Dermis microvascular lymphatic vessel endothelial cell (primary cell): ENCODE measurements around the gene ANKMY1. TPM values are rescaled to one million over a fixed set of nuclear protein-coding genes. Genes with fewer than 3 reads are reported as not detected.

ENCODE experiments used
- DNase-seq, 2 donors: peaks; one replicate each; pipeline versions ENCODE4 v3.0.0 to v3.0.0-alpha.2; 2010; ENCODE audit warnings: low read depth in 2 of 2
- total RNA-seq: library from RNA; depleted of rRNA; stranded (reverse); fragments of >200 nt; gene quantifications from 2 replicates; pipeline ENCODE4 v1.2.1, GENCODE V29; 2014

ANKMY1 gene
- total RNA-seq, 1 donor from 2014 or later, result 3.2 TPM

- no peak for DNase-seq
Observed at GRCh38 chr2:240477916-240478315, 79.9 kb downstream of the ANKMY1 start.

- no peak for DNase-seq
Observed at GRCh38 chr2:240473211-240473610, 84.6 kb downstream of the ANKMY1 start.

DNA sequence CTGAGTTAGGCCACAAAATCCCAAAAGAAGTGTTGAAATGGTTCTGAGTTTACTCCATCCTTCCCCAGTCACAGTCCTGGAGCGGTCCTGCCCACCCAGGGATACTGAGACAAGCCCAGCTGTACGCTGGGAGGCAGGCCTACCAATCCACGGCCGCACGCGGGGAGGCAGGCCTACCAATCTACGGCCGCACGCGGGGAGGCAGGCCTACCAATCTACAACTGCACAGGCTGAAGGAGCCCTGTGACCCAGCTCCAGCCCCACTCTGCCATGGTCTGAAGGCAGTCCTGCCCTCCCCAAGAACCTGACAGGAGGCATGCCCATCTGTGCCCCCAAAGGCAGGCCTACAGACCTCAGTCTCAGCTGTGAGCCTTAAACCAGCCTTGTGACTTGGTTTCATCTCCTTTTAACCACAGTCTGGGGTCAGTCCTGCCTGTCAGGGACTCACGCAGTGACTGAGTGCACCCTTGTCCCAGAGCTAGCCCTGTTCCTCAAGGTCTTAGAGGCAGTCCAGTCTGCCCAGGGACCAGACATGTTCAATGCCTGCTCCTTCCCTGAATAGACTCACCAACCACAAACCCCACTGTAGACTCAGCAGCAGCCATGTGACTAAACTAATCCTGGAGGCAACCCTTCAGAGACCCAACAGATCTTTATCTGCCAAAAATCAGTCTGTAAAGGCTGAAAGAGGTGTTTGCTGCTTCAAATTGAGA is 85.6 kb downstream of the ANKMY1 start:
- no peak for DNase-seq

GRCh38 chr2:240469740-240470139 is 88.0 kb downstream of the ANKMY1 start:
- no peak for DNase-seq

- DNase-seq, result no peak
Observed at GRCh38 chr2:240469239-240469636, 88.5 kb downstream of the ANKMY1 start.

DNA sequence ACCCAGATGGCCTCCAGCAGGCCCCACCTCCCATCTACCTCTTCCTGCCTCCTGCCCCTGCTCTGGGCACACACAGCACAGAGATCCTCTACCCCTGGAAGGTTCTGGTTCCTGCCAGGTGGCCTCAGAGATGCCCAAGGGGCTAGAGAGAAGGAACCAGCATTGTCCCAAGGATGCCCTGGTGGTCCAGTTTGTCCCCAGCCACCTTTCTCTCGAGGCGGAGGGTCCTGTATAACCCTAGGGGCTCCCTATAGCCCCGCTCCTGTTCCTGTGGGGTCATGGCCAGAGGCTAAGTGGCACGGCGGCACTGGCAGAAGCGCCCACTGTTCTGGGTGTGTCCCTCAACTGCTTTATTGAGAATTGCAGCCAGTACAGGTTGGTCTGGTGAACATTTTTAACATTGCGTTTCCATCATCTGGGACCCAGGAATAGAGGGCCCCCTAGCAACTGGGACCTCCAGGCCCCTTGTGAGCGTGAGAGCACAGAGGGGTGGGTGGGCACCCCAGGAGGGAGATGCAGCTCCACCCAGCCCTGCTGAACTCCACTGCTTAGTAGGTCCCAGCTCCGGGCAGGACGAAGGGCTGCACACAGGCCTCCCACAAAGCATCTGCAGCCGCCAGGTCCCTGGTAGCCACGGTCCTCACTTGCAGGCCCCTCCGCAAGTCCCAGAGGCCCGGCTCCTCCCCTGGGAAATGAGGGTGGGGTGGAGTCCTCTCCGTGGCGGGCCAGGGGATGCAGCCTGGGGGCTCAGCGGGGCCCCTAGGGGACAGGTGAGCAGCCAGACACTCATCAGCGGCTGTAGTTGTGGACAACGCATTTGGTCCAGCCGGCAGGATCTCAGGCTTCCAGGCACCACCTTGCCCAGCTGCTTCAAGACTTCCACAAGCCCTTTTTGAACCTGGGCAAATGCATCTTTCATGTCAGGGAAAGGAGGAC is 89.2 kb downstream of the ANKMY1 start:
- no peak for DNase-seq

DNA sequence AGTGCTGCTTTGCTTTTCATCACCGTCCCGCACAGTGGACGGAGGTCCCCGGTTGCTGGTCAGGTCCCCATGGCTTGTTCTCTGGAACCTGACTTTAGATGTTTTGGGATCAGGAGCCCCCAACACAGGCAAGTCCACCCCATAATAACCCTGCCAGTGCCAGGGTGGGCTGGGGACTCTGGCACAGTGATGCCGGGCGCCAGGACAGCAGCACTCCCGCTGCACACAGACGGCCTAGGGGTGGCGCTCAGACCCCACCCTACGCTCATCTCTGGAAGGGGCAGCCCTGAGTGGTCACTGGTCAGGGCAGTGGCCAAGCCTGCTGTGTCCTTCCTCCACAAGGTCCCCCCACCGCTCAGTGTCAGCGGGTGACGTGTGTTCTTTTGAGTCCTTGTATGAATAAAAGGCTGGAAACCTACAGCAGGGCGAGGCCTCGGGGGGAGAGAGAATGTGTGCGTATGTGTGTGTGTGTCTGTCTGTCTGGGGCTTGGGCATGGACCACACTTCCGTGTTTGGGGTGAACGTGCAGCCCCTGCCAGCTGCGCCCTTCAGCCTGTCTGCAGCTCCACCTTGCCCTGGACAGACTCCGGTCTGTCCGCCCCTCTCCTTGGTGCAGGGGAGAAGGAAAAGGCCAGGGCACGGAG is 90.0 kb downstream of the ANKMY1 start:
- no peak for DNase-seq

- DNase-seq, result no peak
Observed at GRCh38 chr2:240467149-240467642, 90.6 kb downstream of the ANKMY1 start.

DNA sequence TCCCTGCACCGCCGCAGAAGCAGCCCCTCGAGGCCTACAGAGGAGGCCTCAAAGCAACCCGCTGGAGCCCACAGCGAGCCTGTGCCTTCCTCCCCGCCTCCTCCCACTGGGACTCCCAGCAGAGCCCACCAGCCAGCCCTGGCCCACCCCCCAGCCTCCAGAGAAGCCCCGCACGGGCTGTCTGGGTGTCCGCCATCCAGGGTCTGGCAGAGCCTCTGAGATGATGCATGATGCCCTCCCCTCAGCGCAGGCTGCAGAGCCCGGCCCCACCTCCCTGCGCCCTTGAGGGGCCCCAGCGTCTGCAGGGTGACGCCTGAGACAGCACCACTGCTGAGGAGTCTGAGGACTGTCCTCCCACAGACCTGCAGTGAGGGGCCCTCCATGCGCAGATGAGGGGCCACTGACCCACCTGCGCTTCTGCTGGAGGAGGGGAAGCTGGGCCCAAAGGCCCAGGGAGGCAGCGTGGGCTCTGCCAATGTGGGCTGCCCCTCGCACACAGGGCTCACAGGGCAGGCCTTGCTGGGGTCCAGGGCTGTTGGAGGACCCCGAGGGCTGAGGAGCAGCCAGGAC is 91.1 kb downstream of the ANKMY1 start:
- DNase-seq, result no peak

- DNase-seq, result no peak
Observed at GRCh38 chr2:240465765-240466578, 91.8 kb downstream of the ANKMY1 start.

DNA sequence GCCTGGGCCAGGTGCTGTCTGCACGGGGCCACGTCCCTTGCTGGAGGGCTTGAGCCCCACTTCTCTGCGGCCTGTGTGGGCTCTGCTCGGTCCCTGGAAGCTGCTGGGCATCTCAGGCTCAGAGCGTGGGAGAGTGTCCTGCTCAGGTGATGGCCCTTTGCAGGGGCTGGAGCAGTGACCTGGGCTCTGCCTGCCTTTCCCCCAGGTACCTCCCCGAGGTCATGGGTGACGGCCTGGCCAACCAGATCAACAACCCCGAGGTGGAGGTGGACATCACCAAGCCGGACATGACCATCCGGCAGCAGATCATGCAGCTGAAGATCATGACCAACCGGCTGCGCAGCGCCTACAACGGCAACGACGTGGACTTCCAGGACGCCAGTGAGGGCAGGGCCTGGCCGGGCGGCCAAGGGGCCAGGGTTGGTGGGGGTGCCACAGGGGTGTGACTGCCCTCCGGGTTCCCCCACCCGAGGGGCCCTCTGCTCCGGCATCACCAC is 92.5 kb downstream of the ANKMY1 start:
- no peak for DNase-seq

GRCh38 chr2:240464514-240465241 is 93.1 kb downstream of the ANKMY1 start:
- DNase-seq, result no peak

GRCh38 chr2:240463866-240464481 is 93.8 kb downstream of the ANKMY1 start:
- DNase-seq, result no peak

DNA sequence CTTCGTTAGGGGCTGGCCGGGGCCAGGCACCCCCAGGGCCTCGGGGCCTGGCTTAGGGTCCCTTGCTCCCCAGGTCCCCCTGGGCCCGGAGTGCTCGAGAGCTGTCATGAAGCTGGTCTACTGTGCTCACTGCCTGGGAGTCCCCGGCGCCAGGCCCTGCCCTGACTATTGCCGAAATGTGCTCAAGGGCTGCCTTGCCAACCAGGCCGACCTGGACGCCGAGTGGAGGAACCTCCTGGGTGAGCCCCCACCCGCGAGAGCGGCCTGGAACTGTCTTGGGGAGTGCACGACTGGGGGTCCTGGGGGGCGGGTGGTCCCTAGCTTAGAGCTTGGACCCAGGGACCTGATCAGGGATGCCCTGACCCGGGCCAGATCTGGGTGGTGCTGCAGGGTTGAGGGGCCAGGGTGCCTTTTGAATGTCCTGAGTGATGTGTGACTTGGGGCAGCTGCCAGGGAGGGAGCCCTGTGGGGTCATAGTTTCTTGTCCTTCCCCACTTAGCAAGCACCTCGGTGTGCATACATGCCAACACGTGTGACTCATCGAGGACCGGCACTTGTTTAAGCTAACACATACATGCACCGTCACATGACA is 94.4 kb downstream of the ANKMY1 start:
- no peak for DNase-seq

- no peak for DNase-seq
Observed at GRCh38 chr2:240462707-240463273, 95.0 kb downstream of the ANKMY1 start.

DNA sequence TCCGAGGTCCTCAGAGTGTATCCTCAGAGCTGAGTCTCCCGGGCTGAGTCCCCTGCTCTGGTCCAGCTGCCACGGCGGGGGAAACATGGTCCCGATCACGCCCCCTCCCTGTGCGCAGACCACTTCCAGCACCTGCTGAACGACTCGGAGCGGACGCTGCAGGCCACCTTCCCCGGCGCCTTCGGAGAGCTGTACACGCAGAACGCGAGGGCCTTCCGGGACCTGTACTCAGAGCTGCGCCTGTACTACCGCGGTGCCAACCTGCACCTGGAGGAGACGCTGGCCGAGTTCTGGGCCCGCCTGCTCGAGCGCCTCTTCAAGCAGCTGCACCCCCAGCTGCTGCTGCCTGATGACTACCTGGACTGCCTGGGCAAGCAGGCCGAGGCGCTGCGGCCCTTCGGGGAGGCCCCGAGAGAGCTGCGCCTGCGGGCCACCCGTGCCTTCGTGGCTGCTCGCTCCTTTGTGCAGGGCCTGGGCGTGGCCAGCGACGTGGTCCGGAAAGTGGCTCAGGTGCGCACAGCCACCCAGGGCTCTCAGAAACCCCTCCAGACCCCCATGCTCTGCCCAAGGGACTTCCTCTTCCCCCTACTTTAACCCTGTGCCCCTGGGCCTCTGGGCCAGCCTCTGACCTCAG is 95.6 kb downstream of the ANKMY1 start:
- DNase-seq, result no peak

GRCh38 chr2:240461471-240462072 is 96.2 kb downstream of the ANKMY1 start:
- no peak for DNase-seq
